K562 (cell line): ENCODE data around the gene NACC1. TPM values are rescaled to one million over a fixed set of nuclear protein-coding genes. Genes with fewer than 3 reads are reported as not detected.

Experiments used
- CHAMP1 ChIP-seq: fragments of 450-650 bp; IDR thresholded peaks from 2 replicates; pipeline ENCODE4 v1.6.1; 2016; ENCODE audit warnings: mild to moderate bottlenecking
- ELF2 ChIP-seq: fragments of 250-450 bp; sonication (Bioruptor Pico); IDR thresholded peaks from 2 replicates; pipeline ENCODE4 v1.5.0; 2021; ENCODE audit warnings: mild to moderate bottlenecking
- ELF4 ChIP-seq: fragments of 450-650 bp; formaldehyde crosslinking; IDR thresholded peaks from 2 replicates; pipeline ENCODE4 v1.4.0; 2022; ENCODE audit warnings: missing genetic modification characterization
- ESRRA ChIP-seq: fragments of 450-650 bp; IDR thresholded peaks from 2 replicates; pipeline ENCODE4 v1.6.1; 2014; ENCODE audit warnings: low read depth, mild to moderate bottlenecking, moderate library complexity, borderline replicate concordance
- FOXM1 ChIP-seq, 2 experiments: fragments of 450-650 bp in 1 of 2; sonication (generic) in 1 of 2; formaldehyde crosslinking in 1 of 2; IDR thresholded peaks; 2 replicates each; pipeline versions ENCODE4 v1.6.1 to v1.9.0; 2017 to 2022; ENCODE audit warnings: low read depth in 2 of 2, mild to moderate bottlenecking in 2 of 2, missing genetic modification reagents in 1 of 2, moderate library complexity in 1 of 2
- GATAD2A ChIP-seq: fragments of 450-650 bp; IDR thresholded peaks from 2 replicates; pipeline ENCODE4 v1.6.1; 2017
- HBP1 ChIP-seq: fragments of 450-650 bp; formaldehyde crosslinking; IDR thresholded peaks from 2 replicates; pipeline ENCODE4 v1.4.0; 2022; ENCODE audit warnings: missing genetic modification characterization
- IRF9 ChIP-seq: fragments of 450-650 bp; IDR thresholded peaks from 2 replicates; pipeline ENCODE4 v1.6.1; 2016; ENCODE audit warnings: missing biosample characterization, missing genetic modification characterization
- KAT2B ChIP-seq: IDR thresholded peaks from one replicate; pipeline ENCODE4 v1.6.1; 2012; ENCODE audit warnings: low read depth, mild to moderate bottlenecking, control low read depth, inconsistent platforms, low read length, moderate library complexity
- MAX ChIP-seq: sonication (generic); formaldehyde crosslinking; IDR thresholded peaks from 2 replicates; pipeline ENCODE4 v1.9.0; 2022; ENCODE audit warnings: mild to moderate bottlenecking, missing genetic modification reagents
- PHB2 ChIP-seq: fragments of 450-650 bp; IDR thresholded peaks from 2 replicates; pipeline ENCODE4 v1.6.1; 2017; ENCODE audit warnings: low read depth
- POLR2A ChIP-seq: fragments of 450-650 bp; conservative IDR thresholded peaks from 2 replicates; pipeline ENCODE4 v1.6.1; 2016
- SFPQ ChIP-seq: fragments of 200-400 bp; formaldehyde crosslinking; IDR thresholded peaks from 2 replicates; pipeline ENCODE4 v1.6.1; 2017; ENCODE audit warnings: mild to moderate bottlenecking, low read depth, low read length, moderate library complexity
- STAT6 ChIP-seq: sonication (generic); formaldehyde crosslinking; IDR thresholded peaks from 2 replicates; pipeline ENCODE4 v1.8.1; 2023; ENCODE audit warnings: mild to moderate bottlenecking, missing genetic modification reagents
- ZNF165 ChIP-seq: fragments of 250-450 bp; sonication (Bioruptor Pico); IDR thresholded peaks from 2 replicates; pipeline ENCODE4 v1.4.0; 2020; ENCODE audit warnings: borderline replicate concordance
- ZNF583 ChIP-seq: fragments of 250-450 bp; sonication (Bioruptor Pico); IDR thresholded peaks from 2 replicates; pipeline ENCODE4 v1.4.0; 2020
- ZNF830 ChIP-seq: fragments of 250-450 bp; sonication (Bioruptor Pico); IDR thresholded peaks from 2 replicates; pipeline ENCODE4 v1.5.0; 2021; ENCODE audit warnings: mild to moderate bottlenecking
- polyA plus RNA-seq, 8 experiments: library from polyadenylated mRNA; depleted of rRNA in 4 of 8; stranded (reverse) in 5 of 8; unstranded in 3 of 8; fragments of >200 nt; fragmentation: Nextera tagmentation in 2 of 8; fragmentation: Illumina TruSeq in 1 of 8; extraction: Ambion mirVana in 2 of 8; extraction: Trizol in 1 of 8; gene quantifications; 2 replicates each; pipeline versions ENCODE4 v1.2.1 to v1.2.3, GENCODE V29; 2011 to 2014; ENCODE audit warnings: inconsistent platforms in 1 of 8, missing spikeins in 1 of 8
- total RNA-seq, 7 experiments: library from RNA; depleted of rRNA in 6 of 7; stranded (reverse); fragments of >200 nt in 6 of 7; fragmentation: Illumina TruSeq in 2 of 7; extraction: Trizol in 2 of 7; gene quantifications; 2 replicates each; pipeline versions ENCODE4 v1.2.1 to v1.2.3, GENCODE V29; 2011 to 2021; ENCODE audit warnings: low replicate concordance in 1 of 7

The NACC1 gene
- total and polyA plus RNA-seq, 9 of the 15 experiments (the other 6 are each of a cell fraction or from before 2014, with no cell fraction given), result 0.04 to 96.6 (median 25.8) TPM

- TF ChIP-seq STAT6 (CRISPR knock-in tag) (no peak), GATAD2A (peak; percentile 88), FOXM1 (IDR thresholded peaks at IDR 0.05; ENCODE audit: low read depth) (peak; percentile 96), FOXM1 (CRISPR knock-in tag; IDR thresholded peaks at IDR 0.05; ENCODE audit: low read depth) (no peak), ZNF583 (peak; percentile 74; the same call in 1 of the 2 replicates), ELF2 (no peak), ZNF165 (CRISPR knock-in tag) (0 out of 2 replicates have a peak, but pooled peaks have one; percentile 60), MAX (CRISPR knock-in tag) (peak; percentile 78), ESRRA (peak; percentile 76; the same call in 1 of the 2 replicates), ELF4 (peak; percentile 27; the same call in 1 of the 2 replicates), HBP1 (CRISPR knock-in tag) (no peak), SFPQ (no peak), PHB2 (peak; percentile 96), POLR2A (no peak), ZNF830 (CRISPR knock-in tag) (no peak), IRF9 (tag) (no peak), CHAMP1 (no peak), KAT2B (no peak)
These were observed 48.4 kb upstream of the NACC1 start (continued) for GRCh38 chr19:13069415-13070359.
